Heart right ventricle (tissue), 16 donors: ENCODE measurements around the gene GPR42. TPM values are rescaled to one million over a fixed set of nuclear protein-coding genes. Genes with fewer than 3 reads are reported as not detected.

Experiments
- ATAC-seq, 8 donors: fragments of 200-7000 bp; cut with Tn5 transposase; one replicate each; pipeline ENCODE4 v1.9.1; 2020; ENCODE audit warnings: mild to moderate bottlenecking in 8 of 8, moderate library complexity in 8 of 8, moderate number of reproducible peaks in 1 of 8
- DNase-seq, 2 donors: peaks; one replicate each; pipeline ENCODE4 v3.0.0-alpha.2; 2020
- H3K27ac ChIP-seq, 10 donors: fragments of 200-600 bp; sonication (generic) in 2 of 10; one replicate each; pipeline versions ENCODE4 v1.5.0 to v1.8.0; 2020 to 2022; ENCODE audit warnings: mild to moderate bottlenecking in 3 of 10
- H3K27me3 ChIP-seq, 7 donors: fragments of 200-600 bp; one replicate each; pipeline ENCODE4 v1.8.0; 2021 to 2022; ENCODE audit warnings: mild to moderate bottlenecking in 2 of 7
- H3K36me3 ChIP-seq, 9 donors: fragments of 200-600 bp; sonication (generic) in 1 of 9; one replicate each; pipeline versions ENCODE4 v1.5.0 to v1.8.0; 2020 to 2022; ENCODE audit warnings: mild to moderate bottlenecking in 2 of 9
- H3K4me1 ChIP-seq, 9 donors: fragments of 200-600 bp; sonication (generic) in 1 of 9; one replicate each; pipeline versions ENCODE4 v1.5.0 to v1.8.0; 2020 to 2022; ENCODE audit warnings: mild to moderate bottlenecking in 4 of 9
- H3K4me3 ChIP-seq, 10 donors: fragments of 200-600 bp; sonication (generic) in 2 of 10; one replicate each; pipeline versions ENCODE4 v1.5.0 to v1.8.0; 2020 to 2022; ENCODE audit warnings: mild to moderate bottlenecking in 7 of 10, moderate library complexity in 2 of 10
- H3K9me3 ChIP-seq, 11 donors: fragments of 200-600 bp in 10 of 11; sonication (generic) in 2 of 11; one replicate each; pipeline versions ENCODE4 v1.5.0 to v1.8.0; 2013 to 2022; ENCODE audit warnings: mild to moderate bottlenecking in 2 of 11, control low read depth in 1 of 11, moderate library complexity in 1 of 11
- WGBS, 2 donors: extraction: QIAGEN DNeasy Blood & Tissue Kit; methylation state at CpG; one replicate each; pipeline ENCODE4 v1.1.7; 2013; ENCODE audit warnings: inconsistent platforms in 1 of 2; 5-methylcytosine and 5-hydroxymethylcytosine counted together
- intact Hi-C, 10 donors: fragments of 100-400 bp; cut with DNase I; formaldehyde crosslinking; loops; one replicate each; pipeline versions ENCODE4 v1.11.1 to v1.14.2; 2022
- polyA plus RNA-seq, 2 donors: library from polyadenylated mRNA; stranded (reverse); fragments of 200-250 nt; gene quantifications; one replicate each; pipeline ENCODE4 v1.2.3, GENCODE V29; 2013
- total RNA-seq, 10 donors: library from RNA; stranded (reverse); fragmentation: NEBNext Ultra II Directional in 3 of 10; extraction: Animal tissue kit (Norgen Biotek cat#: 25700) in 3 of 10; gene quantifications; one replicate each; pipeline versions ENCODE4 v1.2.1 to v1.2.4, GENCODE V29; 2021 to 2023
- TF ChIP-seq, protein P1 (sequence below), 9 donors: fragments of 200-600 bp; sonication (generic) in 2 of 9; IDR thresholded peaks; one replicate each; pipeline versions ENCODE4 v1.5.0 to v1.8.0; 2021 to 2022; ENCODE audit warnings: antibody characterized with exemption in 9 of 9, mild to moderate bottlenecking in 5 of 9, moderate library complexity in 1 of 9
- donor health status: Arrhythmogenic right ventricular cardiomyopathy.
- donor health status: ischemic (EF 13 %, LVEDD 7.1; RV severe dilation, severe dysfunction).
- donor health status: healthy with polysubstance abuse.
- donor health status: DM: no; HTN: yes; CAD: no.
- donor health status: DM: no; HTN: no; CAD: no.
- donor health status: ischemic (EF 25% LVEDD 6.9; RV normal size, moderate dysfunction).
- donor health status: ischemic (EF 25% LVEDD 5.7; RV mildly dilated, moderate dysfunction).
- donor health status: healthy.
- donor health status: DM: yes; HTN: yes; CAD: no.
- donor health status: Ischemic cardiomyopathy.
- donor health status: ischemic (EF 35%, LVEDD 5.7; RV mildly dilated, moderate dysfunction).
- donor health status: nonischemic (EF 11% LVEDD 7.7; RV severe dilation, severe dysfunction).
- donor health status: DM: yes; HTN: yes; CAD: no.
- donor health status: PGD.
- donor health status: ischemic (EF 29% LVEDD 5.4; RV normal size, mild dysfunction).
- donor health status: nonischemic (EF 23%, LVEDD 6.1; RV moderate dilation, normal function).

Gene GPR42
- total and polyA plus RNA-seq, 12 donors = not detected

DNA sequence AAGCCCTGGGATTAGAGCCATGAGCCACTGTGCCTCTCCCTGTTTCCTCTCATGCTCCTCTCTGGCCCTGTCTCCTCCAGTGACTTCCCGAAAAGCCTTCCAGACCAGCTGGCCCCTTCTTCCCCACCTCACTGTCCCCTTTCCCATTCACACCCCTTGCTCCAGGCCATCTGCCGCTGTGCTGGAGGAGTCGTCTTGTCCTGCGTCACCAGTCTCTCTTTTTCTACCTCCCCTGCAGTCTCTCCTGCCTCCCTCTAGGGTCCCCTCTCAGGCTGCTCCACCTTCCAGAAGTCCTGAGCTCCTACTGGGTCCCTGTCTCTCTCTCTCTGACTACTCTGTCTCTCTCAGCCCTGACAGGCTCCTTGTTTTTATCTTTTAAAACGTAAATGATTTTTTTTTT is 28.4 kb upstream of the GPR42 start:
- H3K9me3 ChIP-seq = no peaks in the 10 kb centered on the region
- ATAC-seq (no peak), DNase-seq (no peak)
- WGBS, 2 donors = 51 to 57% methylated on average over 5 of the region's 5 CpGs
- no peak overlapping the region for H3K4me3 ChIP-seq
- TF ChIP-seq, protein P1, sequence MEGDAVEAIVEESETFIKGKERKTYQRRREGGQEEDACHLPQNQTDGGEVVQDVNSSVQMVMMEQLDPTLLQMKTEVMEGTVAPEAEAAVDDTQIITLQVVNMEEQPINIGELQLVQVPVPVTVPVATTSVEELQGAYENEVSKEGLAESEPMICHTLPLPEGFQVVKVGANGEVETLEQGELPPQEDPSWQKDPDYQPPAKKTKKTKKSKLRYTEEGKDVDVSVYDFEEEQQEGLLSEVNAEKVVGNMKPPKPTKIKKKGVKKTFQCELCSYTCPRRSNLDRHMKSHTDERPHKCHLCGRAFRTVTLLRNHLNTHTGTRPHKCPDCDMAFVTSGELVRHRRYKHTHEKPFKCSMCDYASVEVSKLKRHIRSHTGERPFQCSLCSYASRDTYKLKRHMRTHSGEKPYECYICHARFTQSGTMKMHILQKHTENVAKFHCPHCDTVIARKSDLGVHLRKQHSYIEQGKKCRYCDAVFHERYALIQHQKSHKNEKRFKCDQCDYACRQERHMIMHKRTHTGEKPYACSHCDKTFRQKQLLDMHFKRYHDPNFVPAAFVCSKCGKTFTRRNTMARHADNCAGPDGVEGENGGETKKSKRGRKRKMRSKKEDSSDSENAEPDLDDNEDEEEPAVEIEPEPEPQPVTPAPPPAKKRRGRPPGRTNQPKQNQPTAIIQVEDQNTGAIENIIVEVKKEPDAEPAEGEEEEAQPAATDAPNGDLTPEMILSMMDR (IDR thresholded peaks at IDR 0.05) = no peak
- no peak overlapping the region for H3K27ac ChIP-seq
- peaks cover 0 to 15% (median 0%) of the 10 kb centered on the region in 9 donors for H3K4me1 ChIP-seq
- peaks cover 0 to 18% (median 9%) of the 10 kb centered on the region in 7 donors for H3K27me3 ChIP-seq
- H3K36me3 ChIP-seq = no peaks in the 10 kb centered on the region
- intact Hi-C loops = no loop called here

DNA sequence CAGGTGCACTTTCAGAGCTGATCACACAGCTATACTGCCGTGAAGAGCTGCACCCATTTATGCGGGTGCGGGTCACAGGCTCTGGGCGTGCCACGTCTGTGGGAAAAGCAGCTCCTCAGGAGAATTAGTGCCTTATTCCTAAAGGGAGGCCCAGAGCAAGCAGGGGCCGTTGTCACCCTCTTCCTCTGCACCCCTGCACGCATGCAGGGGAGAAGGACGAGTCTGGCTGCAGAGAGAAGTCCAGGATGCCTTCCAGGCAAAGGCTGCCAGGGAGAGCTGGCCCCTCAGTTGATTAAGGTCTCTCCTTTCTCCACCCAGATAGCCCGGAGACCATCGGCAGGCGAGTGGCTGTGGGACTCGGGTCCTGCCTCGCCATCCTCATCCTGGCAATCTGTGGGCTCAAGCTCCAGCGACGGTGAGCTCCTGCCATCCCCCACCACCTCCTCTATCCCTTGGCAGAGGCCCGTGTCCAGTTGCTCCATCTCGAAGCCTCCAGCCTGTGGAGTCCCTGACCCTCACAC is 26.3 kb upstream of the GPR42 start:
- TF ChIP-seq, protein P1 (IDR thresholded peaks at IDR 0.05) = no peak
- intact Hi-C loops = no loop called here
- Histone ChIP-seq H3K4me3 (no peak overlapping the region), H3K36me3 (no peaks in the 10 kb centered on the region), H3K27me3 (peaks cover 0 to 29% (median 9%) of the 10 kb centered on the region in 7 donors), H3K27ac (no peak overlapping the region), H3K9me3 (no peaks in the 10 kb centered on the region), H3K4me1 (peaks cover 0 to 23% (median 0%) of the 10 kb centered on the region in 9 donors)
- ATAC-seq (no peak), DNase-seq (no peak)
- WGBS, 2 donors = 80 to 83% methylated on average over 17 of the region's 17 CpGs

DNA sequence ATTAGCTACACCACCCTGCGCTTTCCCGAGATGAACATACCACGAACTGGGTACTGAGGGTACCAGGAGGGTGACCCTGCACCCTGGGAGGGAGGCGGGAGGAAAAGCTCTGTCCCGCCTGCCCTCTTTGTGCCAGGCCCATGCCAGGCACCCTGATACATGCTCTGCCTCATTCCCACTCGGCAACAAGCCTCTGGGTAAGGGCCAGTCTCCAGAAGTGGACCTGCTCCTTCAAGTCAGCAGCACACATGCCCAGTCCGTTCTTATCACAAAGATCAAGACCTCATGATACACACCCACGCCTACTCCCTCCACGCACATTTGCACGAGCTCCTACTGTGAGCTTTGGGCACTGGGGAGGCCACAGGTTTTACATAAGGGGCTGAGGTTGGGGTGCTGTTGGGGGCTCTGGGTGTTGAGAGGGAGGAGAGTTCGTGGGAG is 25.2 kb upstream of the GPR42 start:
- intact Hi-C loops = no loop called here
- Histone ChIP-seq H3K9me3 (no peaks in the 10 kb centered on the region), H3K27me3 (peaks cover 0 to 39% (median 14%) of the 10 kb centered on the region in 7 donors)

DNA sequence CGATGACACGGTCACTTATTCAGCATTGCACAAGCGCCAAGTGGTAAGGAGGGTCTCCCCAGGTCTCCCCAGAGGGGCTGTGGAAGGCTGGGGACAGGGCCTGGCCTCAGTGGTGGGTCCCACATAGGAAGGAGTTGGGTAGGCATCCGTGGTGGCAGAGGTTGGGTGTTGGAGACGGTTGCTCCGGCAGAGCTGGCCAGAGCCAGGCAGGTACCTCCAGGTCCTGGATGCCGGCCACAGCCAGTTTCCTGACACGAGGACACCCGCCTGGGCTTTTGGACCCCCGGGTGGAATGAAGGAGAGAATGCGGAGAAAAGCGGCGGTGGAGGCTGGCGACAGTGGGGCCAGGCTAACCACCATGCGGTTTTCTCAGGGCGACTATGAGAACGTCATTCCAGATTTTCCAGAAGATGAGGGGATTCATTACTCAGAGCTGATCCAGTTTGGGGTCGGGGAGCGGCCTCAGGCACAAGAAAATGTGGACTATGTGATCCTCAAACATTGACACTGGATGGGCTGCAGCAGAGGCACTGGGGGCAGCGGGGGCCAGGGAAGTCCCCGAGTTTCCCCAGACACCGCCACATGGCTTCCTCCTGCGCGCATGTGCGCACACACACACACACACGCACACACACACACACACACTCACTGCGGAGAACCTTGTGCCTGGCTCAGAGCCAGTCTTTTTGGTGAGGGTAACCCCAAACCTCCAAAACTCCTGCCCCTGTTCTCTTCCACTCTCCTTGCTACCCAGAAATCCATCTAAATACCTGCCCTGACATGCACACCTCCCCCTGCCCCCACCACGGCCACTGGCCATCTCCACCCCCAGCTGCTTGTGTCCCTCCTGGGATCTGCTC is 24.4 kb upstream of the GPR42 start:
- Histone ChIP-seq H3K4me1 (peaks cover 0 to 23% (median 0%) of the 10 kb centered on the region in 9 donors), H3K36me3 (no peaks in the 10 kb centered on the region), H3K9me3 (no peaks in the 10 kb centered on the region), H3K27ac (peak overlapping the region in 1 of 10 donors; percentile 85), H3K27me3 (peaks cover 0 to 44% (median 14%) of the 10 kb centered on the region in 7 donors), H3K4me3 (no peak overlapping the region)
- WGBS, 2 donors = 65 to 70% methylated on average over 28 of the region's 28 CpGs
- ATAC-seq = no peak
- intact Hi-C loops = no loop called here
- no peak for DNase-seq
- TF ChIP-seq, protein P1 (IDR thresholded peaks at IDR 0.05) = no peak

More for the DNA sequence above, 25.2 kb upstream of the GPR42 start:
- Histone ChIP-seq H3K36me3 (no peaks in the 10 kb centered on the region), H3K4me1 (peaks cover 0 to 23% (median 0%) of the 10 kb centered on the region in 9 donors), H3K4me3 (no peak overlapping the region), H3K27ac (no peak overlapping the region)
- TF ChIP-seq, protein P1 (IDR thresholded peaks at IDR 0.05) = no peak
- WGBS, 2 donors = 78 to 79% methylated on average over 11 of the region's 11 CpGs
- DNase-seq (no peak), ATAC-seq (no peak)
